Keratinocyte (primary cell): ENCODE results near the gene GSK3A. TPM values are rescaled to one million over a fixed set of nuclear protein-coding genes. Genes with fewer than 3 reads are reported as not detected.
"Not testable (repeated sequence)": the region's sequence is repeated elsewhere in the genome, so short reads cannot be mapped to it uniquely, and the experiment has no call there.

ENCODE experiments used
- DNase-seq: peaks from one replicate; pipeline ENCODE4 v3.0.0-alpha.2; 2011; ENCODE audit warnings: low read depth, missing footprints, low spot score
- FAIRE-seq: peaks from 2 replicates; lab custom pipeline; 2011; peaks lifted over from hg19 to GRCh38; lab: Jason Lieb, UNC
- H2AFZ ChIP-seq: 2 replicates; pipeline ENCODE4 v1.6.0; 2012; ENCODE audit warnings: low read length, control low read depth, inconsistent platforms; ENCODE audit not compliant: control insufficient read depth
- H3K27ac ChIP-seq: 2 replicates; pipeline ENCODE4 v1.5.1; 2011; ENCODE audit warnings: low read length; ENCODE audit not compliant: control insufficient read depth, insufficient read depth
- H3K27me3 ChIP-seq: 3 replicates; pipeline ENCODE4 v1.6.0; 2011; ENCODE audit warnings: low read length; ENCODE audit not compliant: control insufficient read depth, insufficient read depth; ENCODE audit errors: extremely low read depth
- H3K36me3 ChIP-seq, 2 experiments: 2 replicates in 1 of 2; 3 replicates in 1 of 2; pipeline ENCODE4 v1.5.1; 2011; ENCODE audit warnings: low read length in 2 of 2, mild to moderate bottlenecking in 1 of 2; ENCODE audit not compliant: control insufficient read depth in 2 of 2, insufficient read depth in 2 of 2; ENCODE audit errors: extremely low read depth in 1 of 2
- H3K4me1 ChIP-seq: 3 replicates; pipeline ENCODE4 v1.5.1; 2011; ENCODE audit warnings: low read length; ENCODE audit not compliant: control insufficient read depth, insufficient read depth; ENCODE audit errors: extremely low read depth
- H3K4me2 ChIP-seq: 3 replicates; pipeline ENCODE4 v1.6.0; 2011; ENCODE audit warnings: low read depth, low read length; ENCODE audit not compliant: control insufficient read depth, insufficient read depth; ENCODE audit errors: extremely low read depth
- H3K4me3 ChIP-seq, 3 experiments: fragments of 200-600 bp in 1 of 3; sonication (generic) in 1 of 3; 2 replicates in 2 of 3; 3 replicates in 1 of 3; pipeline ENCODE4 v1.5.1; 2011 to 2016; ENCODE audit warnings: low read length in 3 of 3, mild to moderate bottlenecking in 3 of 3, control low read depth in 2 of 3, inconsistent platforms in 1 of 3, low read depth in 1 of 3, mixed read lengths in 1 of 3, mixed run types in 1 of 3, moderate library complexity in 1 of 3; ENCODE audit not compliant: control insufficient read depth in 2 of 3, insufficient read depth in 2 of 3; ENCODE audit errors: extremely low read depth in 1 of 3
- H3K79me2 ChIP-seq: 2 replicates; pipeline ENCODE4 v1.6.0; 2012; ENCODE audit warnings: low read length; ENCODE audit not compliant: control insufficient read depth, insufficient read depth
- H3K9ac ChIP-seq: 3 replicates; pipeline ENCODE4 v1.6.0; 2011; ENCODE audit warnings: low read length; ENCODE audit not compliant: control insufficient read depth, insufficient read depth; ENCODE audit errors: extremely low read depth
- H3K9me1 ChIP-seq: 3 replicates; pipeline ENCODE4 v1.6.0; 2011; ENCODE audit warnings: low read length; ENCODE audit not compliant: control insufficient read depth, insufficient read depth; ENCODE audit errors: extremely low read depth
- H3K9me3 ChIP-seq: 2 replicates; pipeline ENCODE4 v1.5.1; 2012; ENCODE audit warnings: low read depth, low read length; ENCODE audit not compliant: control insufficient read depth
- H4K20me1 ChIP-seq: 3 replicates; pipeline ENCODE4 v1.6.0; 2011; ENCODE audit warnings: low read length; ENCODE audit not compliant: control insufficient read depth, insufficient read depth; ENCODE audit errors: extremely low read depth
- EZH2 ChIP-seq: IDR thresholded peaks from one replicate; pipeline ENCODE4 v1.6.1; 2012; ENCODE audit warnings: inconsistent platforms, mild to moderate bottlenecking, low read length, moderate library complexity
- dilution Hi-C: fragments of 300-500 bp; cut with MboI; formaldehyde crosslinking; loops from one replicate; pipeline ENCODE4 v1.7.0; 2020; ENCODE audit warnings: low sequenced_read_pairs; ENCODE audit not compliant: extremely low pct_ligation_motif_present
- polyA plus RNA-seq, 5 experiments: library from polyadenylated mRNA; depleted of rRNA in 3 of 5; stranded (reverse) in 3 of 5; stranded (forward) in 1 of 5; unstranded in 1 of 5; fragments of >200 nt; gene quantifications; 1 replicate in 1 of 5; 2 replicates in 3 of 5; 3 replicates in 1 of 5; pipeline versions ENCODE4 v1.2.1 to v1.2.3, GENCODE V29; 2011 to 2012; ENCODE audit warnings: missing spikeins in 2 of 5, low read depth in 1 of 5, low replicate concordance in 1 of 5
- TF ChIP-seq, protein P1 (sequence below), 3 experiments: IDR thresholded peaks in 1 of 3; conservative IDR thresholded peaks in 1 of 3; optimal IDR thresholded peaks in 1 of 3; 2 replicates in 2 of 3; 3 replicates in 1 of 3; pipeline versions ENCODE3 to v1.5.1; 2011; ENCODE audit warnings: low read length in 3 of 3, mild to moderate bottlenecking in 3 of 3, moderate library complexity in 2 of 3, control low read depth in 1 of 3, inconsistent platforms in 1 of 3; ENCODE audit not compliant: insufficient read depth in 2 of 3; ENCODE audit errors: extremely low read depth in 1 of 3

Gene GSK3A
- polyA plus RNA-seq, 1 donor (not counting 4 experiments of a cell fraction or from before 2014, with no cell fraction given) = 36.9 TPM

DNA sequence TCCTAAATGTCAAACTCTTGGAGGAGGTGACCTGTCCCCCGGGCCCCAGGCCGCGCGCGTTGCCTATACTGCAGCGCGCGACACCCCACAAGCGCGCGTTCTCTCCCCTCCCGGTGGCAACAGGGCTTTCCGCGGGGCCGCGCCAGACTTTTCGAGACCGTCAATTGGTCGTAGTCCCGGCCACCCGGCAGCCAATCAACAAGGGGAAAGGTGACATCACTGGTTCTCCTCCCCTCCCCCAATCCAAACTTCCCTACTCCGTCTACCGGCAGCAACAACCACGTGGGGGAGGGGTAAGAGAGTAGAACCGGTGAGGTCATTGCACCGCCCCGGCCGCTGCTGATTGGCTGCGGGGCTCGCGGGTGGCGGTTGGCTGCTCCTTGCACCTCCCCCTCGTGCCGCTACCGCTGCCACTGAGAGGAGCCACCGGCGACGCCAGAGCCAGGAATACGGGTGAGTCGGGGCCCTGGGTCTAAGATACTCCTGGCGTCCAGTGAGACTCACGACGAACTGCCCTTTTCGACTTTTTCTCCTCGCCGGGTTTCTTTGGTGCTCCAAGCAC lies 25.8 kb upstream of the GSK3A start:
- H3K4me1 ChIP-seq = peaks cover 25% of the 10 kb centered on the region
- DNase-seq (peak; percentile 95), FAIRE-seq (no peak)
- H3K4me3 ChIP-seq = peak overlapping the region; percentile 59 to 89 (median 81)
- TF ChIP-seq, protein P1, sequence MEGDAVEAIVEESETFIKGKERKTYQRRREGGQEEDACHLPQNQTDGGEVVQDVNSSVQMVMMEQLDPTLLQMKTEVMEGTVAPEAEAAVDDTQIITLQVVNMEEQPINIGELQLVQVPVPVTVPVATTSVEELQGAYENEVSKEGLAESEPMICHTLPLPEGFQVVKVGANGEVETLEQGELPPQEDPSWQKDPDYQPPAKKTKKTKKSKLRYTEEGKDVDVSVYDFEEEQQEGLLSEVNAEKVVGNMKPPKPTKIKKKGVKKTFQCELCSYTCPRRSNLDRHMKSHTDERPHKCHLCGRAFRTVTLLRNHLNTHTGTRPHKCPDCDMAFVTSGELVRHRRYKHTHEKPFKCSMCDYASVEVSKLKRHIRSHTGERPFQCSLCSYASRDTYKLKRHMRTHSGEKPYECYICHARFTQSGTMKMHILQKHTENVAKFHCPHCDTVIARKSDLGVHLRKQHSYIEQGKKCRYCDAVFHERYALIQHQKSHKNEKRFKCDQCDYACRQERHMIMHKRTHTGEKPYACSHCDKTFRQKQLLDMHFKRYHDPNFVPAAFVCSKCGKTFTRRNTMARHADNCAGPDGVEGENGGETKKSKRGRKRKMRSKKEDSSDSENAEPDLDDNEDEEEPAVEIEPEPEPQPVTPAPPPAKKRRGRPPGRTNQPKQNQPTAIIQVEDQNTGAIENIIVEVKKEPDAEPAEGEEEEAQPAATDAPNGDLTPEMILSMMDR (optimal IDR thresholded peaks at IDR 0.05 in 1 of 3, IDR thresholded peaks at IDR 0.05 in 1 of 3, conservative IDR thresholded peaks at IDR 0.05 in 1 of 3; ENCODE audit: extremely low read depth in 1 of 3, insufficient read depth in 2 of 3, low read length in 3 of 3) = no peak
- TF ChIP-seq EZH2 = no peak
- dilution Hi-C loops = no loop called here
- H3K79me2 ChIP-seq = peaks cover 31% of the 10 kb centered on the region
- no peaks in the 10 kb centered on the region for H3K9me1 ChIP-seq
- peak overlapping the region; percentile 99 for H3K27ac ChIP-seq
- H3K9ac ChIP-seq = peak overlapping the region; percentile 99
- peak overlapping the region; percentile 99 for H2AFZ ChIP-seq
- H3K9me3 ChIP-seq = no peaks in the 10 kb centered on the region
- peaks cover 6 to 10% of the 10 kb centered on the region in 2 experiments for H3K36me3 ChIP-seq
- H3K4me2 ChIP-seq = peak overlapping the region; percentile 99
- no peaks in the 10 kb centered on the region for H4K20me1 ChIP-seq
- H3K27me3 ChIP-seq = no peaks in the 10 kb centered on the region

DNA sequence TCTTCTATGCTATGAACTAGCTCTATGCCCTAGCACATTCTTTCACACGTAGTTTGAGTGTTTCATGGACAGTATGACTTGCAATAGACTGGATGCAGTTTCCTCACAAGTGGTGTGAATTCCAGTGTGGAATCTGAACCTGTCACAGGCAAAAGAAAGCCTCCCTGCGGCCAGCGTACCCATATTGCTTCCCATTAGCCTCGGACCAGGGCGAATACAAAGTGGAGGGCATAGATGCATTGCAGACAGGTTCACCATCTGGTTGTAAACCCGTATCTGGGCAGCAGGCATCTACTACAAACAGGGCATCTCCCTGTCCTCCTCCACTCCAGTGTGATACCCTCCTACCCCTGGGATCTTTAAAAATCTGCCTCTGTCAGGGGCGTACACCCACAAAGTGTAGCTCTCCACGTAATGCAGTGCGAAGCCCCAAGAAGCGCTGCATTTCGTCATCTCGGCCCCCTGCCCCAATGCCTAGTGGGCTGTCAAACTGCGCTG lies 25.3 kb upstream of the GSK3A start:
- TF ChIP-seq, protein P1 (optimal IDR thresholded peaks at IDR 0.05 in 1 of 3, IDR thresholded peaks at IDR 0.05 in 1 of 3, conservative IDR thresholded peaks at IDR 0.05 in 1 of 3; ENCODE audit: extremely low read depth in 1 of 3, insufficient read depth in 2 of 3, low read length in 3 of 3) = no peak
- TF ChIP-seq EZH2 = no peak
- FAIRE-seq (no peak), DNase-seq (no peak)
- Histone ChIP-seq H4K20me1 (no peaks in the 10 kb centered on the region), H3K9ac (peak overlapping the region; percentile 99), H2AFZ (peak overlapping the region; percentile 99), H3K9me1 (no peaks in the 10 kb centered on the region), H3K4me2 (peak overlapping the region; percentile 99), H3K36me3 (peaks cover 6 to 8% of the 10 kb centered on the region in 2 experiments), H3K4me3 (peak overlapping the region; percentile 19 to 89 (median 74)), H3K9me3 (no peaks in the 10 kb centered on the region), H3K27me3 (no peaks in the 10 kb centered on the region), H3K79me2 (peaks cover 26% of the 10 kb centered on the region), H3K4me1 (peaks cover 25% of the 10 kb centered on the region), H3K27ac (peak overlapping the region; percentile 99)
- dilution Hi-C loops = no loop called here

DNA sequence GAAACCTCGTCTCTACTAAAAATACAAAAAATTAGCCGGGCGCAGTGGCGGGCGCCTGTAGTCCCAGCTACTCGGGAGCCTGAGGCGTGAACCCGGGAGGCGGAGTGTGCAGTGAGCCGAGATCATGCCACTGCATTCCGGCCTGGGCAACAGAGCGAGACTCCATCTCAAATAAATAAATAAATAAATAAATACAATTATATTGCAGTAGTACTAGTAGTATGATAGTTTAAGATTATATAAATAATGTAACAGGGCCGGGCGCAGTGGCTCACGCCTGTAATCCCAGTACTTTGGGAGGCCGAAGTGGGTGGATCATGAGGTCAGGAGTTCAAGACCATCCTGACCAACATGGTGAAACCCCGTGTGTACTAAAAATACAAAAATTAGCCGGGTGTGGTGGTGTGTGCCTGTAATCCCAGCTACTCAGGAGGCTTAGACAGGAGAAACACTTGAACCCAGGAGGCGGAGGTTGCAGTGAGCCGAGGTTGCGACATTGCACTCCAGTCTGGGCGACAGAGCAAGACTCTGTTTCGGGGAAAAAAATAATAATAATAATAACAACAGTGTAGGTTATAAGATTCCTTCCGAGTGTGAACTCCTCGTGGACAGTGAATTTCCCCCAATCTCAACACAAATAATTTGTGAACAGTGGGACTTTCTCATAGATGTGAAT lies 24.7 kb upstream of the GSK3A start:
- Histone ChIP-seq H3K79me2 (peaks cover 19% of the 10 kb centered on the region), H3K27ac (peak overlapping the region; percentile 99), H3K4me1 (peaks cover 25% of the 10 kb centered on the region), H3K4me2 (peak overlapping the region; percentile 99), H2AFZ (peak overlapping the region; percentile 99), H3K9ac (peak overlapping the region; percentile 99)
- H3K4me3 ChIP-seq, H3K9me1 ChIP-seq, H3K27me3 ChIP-seq, dilution Hi-C loops, H3K9me3 ChIP-seq, H4K20me1 ChIP-seq, H3K36me3 ChIP-seq, DNase-seq, FAIRE-seq: not testable (repeated sequence)
